Ishikawa (cell line): ENCODE measurements around the gene ACR.

Experiments
- EGR1 ChIP-seq: IDR thresholded peaks from 2 replicates; pipeline ENCODE4 v1.6.1; 2012
- FOXM1 ChIP-seq: IDR thresholded peaks from 2 replicates; pipeline ENCODE4 v1.6.1; 2012; ENCODE audit warnings: low read depth, borderline replicate concordance

- TF ChIP-seq FOXM1: no peak
- TF ChIP-seq EGR1: no peak
These were observed 38.1 kb upstream of the ACR start for GRCh38 chr22:50699756-50700386.
